HTR-8/SVneo (cell line): Measurements from ENCODE around the gene TBC1D1.
"Not testable (repeated sequence)": the region's sequence is repeated elsewhere in the genome, so short reads cannot be mapped to it uniquely, and the experiment has no call there.

Experiments used
- DNase-seq: peaks from one replicate; pipeline ENCODE4 v3.0.0; 2011; ENCODE audit warnings: low spot score, mixed read lengths; ENCODE audit not compliant: insufficient read length
- FAIRE-seq: peaks from 2 replicates; lab custom pipeline; 2011; peaks lifted over from hg19 to GRCh38; lab: Jason Lieb, UNC

Gene TBC1D1

DNA sequence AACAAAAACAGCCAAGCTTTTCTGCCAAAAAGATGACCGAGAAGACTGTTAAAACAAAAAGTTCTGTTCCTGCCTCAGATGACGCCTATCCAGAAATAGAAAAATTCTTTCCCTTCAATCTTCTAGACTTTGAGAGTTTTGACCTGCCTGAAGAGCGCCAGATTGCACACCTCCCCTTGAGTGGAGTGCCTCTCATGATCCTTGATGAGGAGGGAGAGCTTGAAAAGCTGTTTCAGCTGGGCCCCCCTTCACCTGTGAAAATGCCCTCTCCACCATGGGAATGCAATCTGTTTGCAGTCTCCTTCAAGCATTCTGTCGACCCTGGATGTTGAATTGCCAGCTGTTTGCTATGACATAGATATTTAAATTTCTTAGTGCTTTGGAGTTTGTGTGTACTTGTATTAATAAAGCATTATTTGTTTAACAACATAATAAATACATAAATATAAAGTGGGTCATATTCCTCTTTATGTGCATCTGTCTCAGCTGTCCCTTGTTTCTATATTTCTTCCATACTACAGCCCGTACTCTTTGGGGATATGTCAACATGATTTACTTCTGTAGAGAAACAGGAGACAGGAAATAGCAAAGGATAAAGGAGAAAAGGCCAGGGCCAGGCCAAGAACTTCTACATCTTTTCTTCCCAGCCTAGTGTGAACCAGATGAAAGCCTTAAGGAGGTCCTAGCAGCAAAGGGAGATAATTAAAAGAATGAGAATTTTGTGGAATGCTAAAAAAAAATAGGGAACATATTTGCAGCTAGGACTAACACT lies 70.0 kb downstream of the TBC1D1 start:
- DNase-seq (no peak), FAIRE-seq (no peak)

DNA sequence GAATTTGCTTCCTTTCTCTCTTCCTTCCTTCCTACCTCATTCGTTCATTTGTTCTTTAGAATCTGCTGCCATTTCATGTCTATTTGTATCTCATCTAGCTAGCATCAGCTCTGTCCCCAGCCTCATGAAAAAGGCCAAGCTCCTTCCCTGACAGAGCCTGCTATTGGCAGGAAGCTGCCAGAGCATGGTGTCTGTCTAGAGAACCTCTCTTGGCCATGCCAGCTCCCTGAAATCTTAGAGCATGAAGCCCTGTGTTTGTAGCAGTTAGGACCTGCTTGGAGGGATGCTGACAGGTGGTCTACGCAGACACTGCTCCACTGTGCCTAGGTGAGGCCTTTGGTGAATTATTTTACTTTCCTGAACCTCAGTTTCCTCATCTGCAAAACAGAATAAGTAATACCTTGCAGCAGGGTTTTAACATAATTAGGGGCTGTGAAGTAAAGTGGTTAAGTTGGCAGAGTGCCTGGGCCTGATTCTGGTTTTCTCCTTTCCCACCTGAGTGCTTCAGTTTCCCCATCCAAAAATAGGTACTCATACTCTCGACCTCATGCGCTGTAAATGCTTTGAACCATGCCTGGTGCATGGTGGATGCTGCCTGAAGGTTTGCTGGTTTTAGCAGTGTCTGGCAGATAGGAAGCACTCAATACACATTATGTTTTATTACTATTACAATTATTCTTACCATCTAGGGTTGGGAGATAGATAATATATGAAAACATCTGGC lies 74.0 kb downstream of the TBC1D1 start:
- FAIRE-seq (no peak), DNase-seq (no peak)

DNA sequence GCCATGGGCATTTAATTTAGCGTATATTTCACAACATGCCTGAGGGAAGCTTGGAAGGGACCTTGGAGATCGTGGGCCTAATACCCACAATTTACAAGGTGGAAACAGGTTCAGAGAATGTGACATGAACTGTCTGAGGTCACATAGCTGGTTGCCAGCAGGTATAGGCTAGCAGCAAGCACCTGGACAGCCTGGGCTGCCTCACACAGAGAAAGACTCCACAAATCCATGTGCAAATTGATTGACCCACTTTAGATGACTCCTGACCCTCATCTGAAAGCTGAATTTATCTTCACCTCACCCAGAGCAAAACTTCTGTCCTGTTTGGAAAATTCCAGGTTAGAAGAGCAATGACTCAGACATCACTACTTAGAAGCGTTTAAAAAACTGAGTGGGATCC lies 75.2 kb downstream of the TBC1D1 start:
- FAIRE-seq: no peak
- DNase-seq: no peak

DNA sequence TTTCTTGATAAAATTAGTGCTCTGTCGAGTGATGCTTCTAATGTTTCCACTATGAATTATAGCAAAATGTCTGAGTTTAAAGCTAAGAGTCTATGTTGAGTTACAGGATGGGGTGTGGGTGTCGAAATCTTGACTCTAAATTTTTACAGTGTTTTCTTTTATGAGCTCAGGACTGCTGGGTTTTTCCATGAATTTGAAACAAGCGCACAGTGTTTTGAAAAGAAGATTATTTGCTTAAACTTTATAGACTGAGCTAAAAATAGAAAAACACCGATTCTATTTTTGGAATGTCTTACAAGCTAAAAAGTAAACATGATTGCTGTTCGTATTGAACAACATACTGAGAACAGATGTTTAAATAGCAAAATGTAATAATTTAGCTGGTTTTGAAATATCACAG lies 76.9 kb downstream of the TBC1D1 start:
- DNase-seq (no peak), FAIRE-seq (no peak)

DNA sequence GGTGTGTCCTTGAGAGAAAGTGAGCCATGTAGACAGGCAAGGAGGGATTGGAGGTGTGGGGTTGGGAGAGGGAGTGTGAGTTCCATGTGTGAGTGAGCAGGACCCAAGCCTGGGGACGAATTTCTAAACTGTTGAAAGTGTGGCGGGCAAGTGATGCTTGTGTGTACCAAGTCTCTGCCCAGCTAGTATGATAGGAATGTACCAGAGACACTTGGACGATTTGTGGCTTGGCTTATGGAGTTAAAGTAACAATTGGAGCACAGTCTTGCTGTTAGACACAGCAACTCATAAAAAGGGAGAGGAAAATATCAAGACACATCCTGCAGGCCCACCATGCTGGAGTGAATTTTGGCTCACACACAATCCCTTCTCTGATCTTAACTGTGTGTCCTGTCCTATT lies 77.9 kb downstream of the TBC1D1 start:
- DNase-seq: no peak
- FAIRE-seq: no peak

DNA sequence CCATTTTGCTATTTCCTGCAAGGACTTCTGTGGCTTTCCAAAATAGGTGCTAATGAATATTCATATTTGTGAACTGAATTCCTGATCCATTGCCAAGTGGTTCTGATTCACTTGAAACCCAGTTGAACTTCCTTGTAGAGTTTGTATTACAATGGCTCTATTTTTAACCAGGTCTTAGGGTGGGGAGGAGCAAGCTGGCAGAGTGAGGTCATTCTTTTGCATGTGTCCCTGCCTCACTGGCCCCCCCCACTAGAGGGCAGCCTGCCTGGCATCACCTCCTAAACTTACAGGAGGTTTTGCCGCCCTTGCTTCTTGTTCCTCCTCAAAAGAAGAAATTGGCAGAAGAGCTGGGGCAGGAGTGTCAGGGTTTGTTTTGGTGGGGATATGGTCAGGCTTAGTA lies 79.8 kb downstream of the TBC1D1 start:
- FAIRE-seq (no peak), DNase-seq (no peak)

DNA sequence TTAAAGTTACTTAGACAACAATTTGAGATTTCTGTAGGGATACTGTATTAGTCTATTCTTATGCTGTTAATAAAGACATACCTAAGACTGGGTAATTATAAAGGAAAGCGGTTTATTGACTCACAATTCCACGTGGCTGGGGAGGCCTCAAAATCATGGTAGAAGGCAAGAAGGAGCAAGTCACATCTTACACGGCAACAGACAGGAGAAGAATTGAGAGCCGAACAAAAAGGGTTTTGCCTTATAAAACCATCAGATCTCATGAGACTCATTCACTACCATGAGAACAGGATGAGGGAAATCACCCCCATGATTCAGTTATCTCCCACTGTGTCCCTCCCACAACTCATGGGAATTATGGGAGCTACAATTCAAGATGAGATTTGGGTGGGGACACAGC lies 80.3 kb downstream of the TBC1D1 start:
- DNase-seq (no peak), FAIRE-seq (no peak)

DNA sequence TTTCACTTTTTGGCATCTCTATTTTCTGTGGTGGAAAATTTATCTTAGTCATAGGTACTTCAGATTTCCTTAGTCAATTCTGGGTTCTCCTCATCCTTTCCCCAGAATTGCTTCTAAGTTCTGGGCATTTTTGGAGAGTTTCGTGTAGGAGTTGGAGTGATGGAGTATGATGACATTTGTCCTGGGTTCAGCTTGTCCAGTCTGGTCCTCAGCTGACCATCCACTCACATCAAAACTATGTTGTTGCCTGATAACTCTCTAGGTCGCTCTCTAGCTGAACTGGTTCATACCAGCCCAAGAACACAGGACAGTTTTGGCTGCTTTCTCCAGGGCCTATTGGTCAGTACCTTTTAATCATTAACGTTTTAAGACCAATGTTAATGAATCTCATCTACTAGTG lies 82.6 kb downstream of the TBC1D1 start:
- DNase-seq (no peak), FAIRE-seq (no peak)

DNA sequence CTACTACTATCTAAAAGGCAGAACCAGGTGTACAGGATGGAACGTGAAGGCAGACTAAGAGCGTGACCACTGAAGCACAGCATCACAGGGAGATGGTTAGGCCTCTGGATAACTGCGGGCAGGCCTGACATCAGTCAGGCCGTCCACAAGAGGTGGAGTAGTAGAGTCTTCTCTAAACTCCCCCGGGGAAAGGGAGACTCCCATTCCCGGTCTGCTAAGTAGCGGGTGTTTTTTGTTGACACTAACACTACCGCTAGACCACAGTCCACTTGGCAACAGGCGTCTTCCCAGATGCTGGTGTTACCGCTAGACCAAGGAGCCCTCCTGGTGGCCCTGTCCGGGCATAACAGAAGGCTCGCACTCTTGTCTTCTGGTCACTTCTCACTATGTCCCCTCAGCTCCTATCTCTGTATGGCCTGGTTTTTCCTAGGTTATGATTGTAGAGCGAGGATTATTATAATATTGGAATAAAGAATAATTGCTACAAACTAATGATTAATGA lies 84.5 kb downstream of the TBC1D1 start:
- FAIRE-seq, DNase-seq: not testable (repeated sequence)

DNA sequence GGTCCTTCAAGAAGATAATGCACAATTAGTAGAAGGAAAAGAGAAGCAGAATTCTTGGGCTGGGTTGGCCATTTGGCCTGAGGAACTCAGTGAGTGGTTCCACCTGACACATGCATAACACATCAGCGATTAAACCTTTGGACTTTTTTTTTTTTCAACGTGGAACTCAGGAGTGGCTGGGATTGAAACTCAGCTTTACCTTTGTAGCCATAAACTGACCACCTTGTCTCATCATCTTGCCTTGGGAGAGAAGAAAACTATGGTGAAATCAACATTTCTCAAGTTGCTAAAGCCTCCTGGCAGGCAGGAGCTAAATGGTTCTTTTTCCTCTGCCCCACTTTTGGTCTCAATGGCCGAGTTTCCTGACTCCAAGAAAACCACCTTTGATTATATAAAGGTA lies 85.6 kb downstream of the TBC1D1 start:
- no peak for DNase-seq

DNA sequence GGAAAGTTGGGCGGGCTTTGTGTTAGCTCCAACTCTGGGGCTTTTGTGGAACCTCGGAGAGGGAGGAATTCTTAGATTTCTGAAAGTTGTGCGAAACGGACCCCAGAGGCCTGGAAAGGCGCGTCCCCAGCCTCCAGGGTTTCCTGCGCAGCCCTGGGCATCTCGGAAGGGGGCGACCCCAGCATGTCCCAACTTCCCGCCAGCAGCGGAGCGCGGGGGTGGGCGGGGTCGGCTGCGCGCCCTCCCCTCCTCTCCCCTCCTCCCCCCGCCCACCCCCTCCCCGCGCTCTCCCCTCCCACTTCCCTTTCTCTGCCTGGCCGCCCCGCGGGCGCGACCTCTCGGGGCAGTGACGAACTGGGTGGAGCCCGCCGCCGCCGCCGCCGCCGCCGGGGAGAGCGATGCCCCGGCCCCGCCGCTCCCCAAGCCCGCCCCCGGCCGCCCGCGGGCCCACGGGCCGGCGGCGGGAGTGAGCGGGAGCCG lies 86.1 kb downstream of the TBC1D1 start:
- no peak for FAIRE-seq

More for the DNA sequence above, 85.6 kb downstream of the TBC1D1 start:
- no peak for FAIRE-seq

DNA sequence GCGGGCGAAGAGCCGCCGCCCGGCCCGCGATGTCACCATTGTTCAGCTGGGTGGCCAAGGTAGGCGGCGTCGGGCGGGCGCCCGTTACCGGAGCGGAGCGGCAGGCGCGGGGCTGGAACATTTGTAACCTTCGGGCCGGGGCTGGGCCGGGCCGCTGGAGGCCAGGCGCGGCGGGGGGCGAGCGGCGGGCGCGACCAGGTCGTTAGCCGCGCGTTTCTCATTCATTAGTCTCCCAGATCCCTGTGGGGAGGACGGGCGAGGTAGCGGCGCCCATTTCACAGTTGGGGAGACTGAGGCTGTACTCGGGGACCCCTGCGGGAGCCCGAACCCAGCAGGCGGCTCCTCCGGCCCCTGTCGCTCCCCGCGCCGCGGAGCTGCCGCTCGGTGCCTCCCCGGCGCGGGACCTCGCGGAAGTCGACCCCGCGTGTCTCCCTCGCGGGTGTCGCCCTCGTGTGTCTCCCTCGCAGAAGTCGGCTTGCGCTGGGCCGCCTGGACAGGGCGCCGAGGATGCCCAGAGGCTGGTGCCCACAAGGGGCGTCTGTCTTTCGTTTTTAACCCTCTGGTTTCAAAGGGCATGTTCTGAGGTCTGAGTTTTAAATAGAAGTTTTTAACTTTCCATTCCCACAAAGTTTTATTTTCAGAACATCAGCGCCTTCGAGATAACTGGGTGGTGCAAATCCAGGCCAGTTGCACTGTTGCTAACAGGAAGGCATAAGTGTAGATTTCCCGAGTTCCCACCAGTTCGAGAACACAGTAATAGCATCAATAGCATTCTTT lies 86.8 kb downstream of the TBC1D1 start:
- FAIRE-seq (no peak), DNase-seq (peak; percentile 64)

More for the DNA sequence above, 86.1 kb downstream of the TBC1D1 start:
- peak; percentile 76 for DNase-seq

DNA sequence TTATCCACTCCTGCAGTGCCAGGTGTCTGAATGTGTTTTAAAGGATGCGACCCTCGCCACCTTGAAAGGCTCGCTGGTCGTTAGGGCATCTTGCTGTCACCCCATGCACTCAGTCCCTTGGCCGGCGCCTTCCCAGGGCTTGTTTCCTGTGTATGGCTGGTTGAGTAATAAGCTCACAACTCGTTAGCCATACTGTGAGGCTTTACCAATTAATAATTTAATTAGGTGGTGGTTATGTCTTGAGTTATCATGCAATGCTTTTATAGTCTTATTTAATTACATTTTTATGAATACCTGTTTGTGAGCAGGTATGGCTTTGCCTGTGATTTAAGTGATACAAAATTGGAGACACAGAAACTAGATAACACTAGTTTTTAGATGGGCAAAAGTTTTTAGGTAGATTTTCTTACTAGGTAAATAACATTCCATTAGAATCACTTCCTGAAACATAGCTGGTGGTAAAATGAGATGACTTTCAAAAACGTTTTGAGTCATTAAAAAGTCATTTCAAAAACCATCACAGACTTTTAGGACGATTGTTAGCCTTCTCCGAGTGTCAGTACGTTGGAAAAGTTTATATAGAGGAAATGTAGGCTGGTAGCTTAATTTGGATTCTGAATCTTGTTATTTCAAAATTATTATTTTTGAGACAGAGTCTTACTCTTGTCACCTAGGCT lies 87.5 kb downstream of the TBC1D1 start:
- DNase-seq (no peak), FAIRE-seq (no peak)

DNA sequence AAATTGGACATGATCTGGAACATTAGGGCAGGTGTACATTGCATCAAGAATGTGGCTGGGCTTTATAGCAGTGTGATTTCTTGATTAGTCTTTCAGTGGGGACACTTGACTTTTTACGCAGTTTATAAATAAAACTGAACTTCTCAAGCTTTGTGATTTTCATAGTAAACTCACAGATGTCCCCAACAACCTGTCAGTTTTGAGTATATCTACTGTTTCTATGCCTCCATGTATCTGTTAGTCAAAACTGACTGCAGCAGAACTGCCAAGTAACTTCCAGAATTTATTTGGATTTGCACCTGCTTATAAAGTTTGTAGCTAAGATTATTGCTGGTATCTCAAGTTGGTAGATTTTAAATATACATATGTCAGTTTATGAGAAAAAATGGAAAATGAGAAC lies 89.4 kb downstream of the TBC1D1 start:
- FAIRE-seq (no peak), DNase-seq (no peak)

DNA sequence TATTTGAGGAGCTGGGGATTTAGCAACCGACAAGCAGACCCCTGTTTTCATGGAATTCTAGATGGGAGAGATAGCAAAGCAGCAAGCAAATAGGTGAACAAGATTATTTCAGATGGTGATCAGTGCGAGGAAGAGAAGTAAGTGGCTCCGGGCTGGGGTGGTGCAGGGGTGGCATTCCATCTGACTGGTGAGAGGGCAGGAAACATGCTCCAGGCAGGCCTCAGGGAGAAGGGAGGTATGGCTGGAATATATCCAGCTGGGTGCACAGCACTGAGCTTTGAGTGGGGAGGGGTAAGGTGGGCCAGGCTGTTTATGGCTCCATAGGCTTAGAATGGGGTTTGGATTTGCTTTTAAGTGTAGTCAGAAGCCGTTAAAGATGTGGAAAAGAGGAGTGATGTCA lies 90.5 kb downstream of the TBC1D1 start:
- DNase-seq (no peak), FAIRE-seq (peak; percentile 64)

DNA sequence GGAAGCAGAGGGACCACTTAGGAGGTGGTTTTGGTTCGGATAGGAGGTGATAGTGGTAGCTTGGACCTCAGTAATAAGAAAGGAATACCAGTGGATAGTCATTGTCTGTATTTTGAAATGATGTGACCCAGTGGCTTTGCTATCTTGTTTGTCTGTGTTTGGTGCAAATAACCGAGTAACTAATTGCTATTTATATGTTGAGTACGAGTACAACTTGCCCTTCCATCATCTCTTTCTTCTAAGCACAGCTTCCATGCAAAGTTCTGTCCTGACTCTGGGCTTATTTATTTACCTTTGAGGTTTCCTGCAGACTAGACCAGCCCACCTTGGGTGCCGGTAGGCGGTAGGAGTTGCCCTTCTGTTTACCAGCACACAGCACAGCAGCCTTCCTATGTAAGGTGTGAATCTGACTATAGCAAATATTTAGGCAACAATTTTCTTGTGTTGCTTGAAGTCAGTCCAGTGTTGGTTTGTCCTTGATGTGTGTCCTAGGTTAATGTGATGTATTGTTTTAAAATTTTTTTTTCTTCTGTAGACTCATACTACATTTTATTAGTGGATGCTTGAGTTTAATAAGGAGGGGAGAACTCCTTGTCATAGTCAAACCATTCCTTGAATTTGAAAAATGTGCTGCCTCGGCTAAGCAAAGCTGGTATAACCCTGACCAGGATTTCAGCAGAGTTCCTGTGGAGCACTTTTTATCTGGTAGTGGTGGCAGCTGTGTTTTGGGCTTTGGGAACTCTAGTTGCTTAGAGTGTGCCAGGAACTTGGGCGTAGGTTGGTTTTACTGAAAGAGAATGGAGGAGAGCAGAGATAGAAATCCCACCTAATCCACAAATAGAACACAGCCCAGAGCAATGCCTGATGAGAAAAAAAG lies 91.2 kb downstream of the TBC1D1 start:
- DNase-seq (peak; percentile 27), FAIRE-seq (no peak)

DNA sequence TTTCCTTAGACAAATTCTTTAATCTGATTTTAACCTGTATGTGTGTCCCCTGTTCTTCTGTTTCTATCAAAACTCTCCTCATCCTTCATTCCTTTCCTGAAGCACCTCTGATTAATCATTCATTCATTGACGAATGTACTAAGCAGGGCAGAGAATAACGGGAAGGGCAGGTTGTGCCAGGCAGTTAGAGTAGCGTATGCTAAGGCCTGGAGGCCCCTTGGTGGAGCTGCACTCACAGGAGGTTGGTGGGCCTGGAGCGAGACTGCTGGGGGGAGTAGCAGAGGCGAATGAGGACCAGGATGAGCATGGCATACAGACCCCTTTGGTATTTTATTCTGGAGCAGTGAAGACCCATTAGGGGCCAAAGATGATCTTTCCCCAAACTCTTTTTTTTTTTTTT lies 91.9 kb downstream of the TBC1D1 start:
- DNase-seq (no peak), FAIRE-seq (no peak)

DNA sequence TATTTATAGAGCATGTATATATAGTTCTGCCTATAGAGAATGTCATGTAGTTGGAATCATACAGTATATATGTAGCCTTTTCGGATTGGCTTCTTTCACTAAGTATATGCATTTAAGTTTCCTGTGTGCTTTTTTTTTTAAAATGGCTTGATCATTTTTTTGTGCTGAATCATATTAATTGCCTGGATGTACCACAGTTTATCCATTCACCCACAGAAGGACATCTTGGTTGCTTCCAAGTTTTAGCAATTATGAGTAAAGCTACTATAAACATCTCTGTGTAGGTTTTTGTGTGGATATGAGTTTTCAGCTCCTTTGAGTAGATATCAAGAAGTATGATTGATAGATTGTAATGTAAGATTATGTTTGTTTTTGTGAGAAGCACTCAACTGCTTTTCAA lies 93.1 kb downstream of the TBC1D1 start:
- no peak for FAIRE-seq
- no peak for DNase-seq

DNA sequence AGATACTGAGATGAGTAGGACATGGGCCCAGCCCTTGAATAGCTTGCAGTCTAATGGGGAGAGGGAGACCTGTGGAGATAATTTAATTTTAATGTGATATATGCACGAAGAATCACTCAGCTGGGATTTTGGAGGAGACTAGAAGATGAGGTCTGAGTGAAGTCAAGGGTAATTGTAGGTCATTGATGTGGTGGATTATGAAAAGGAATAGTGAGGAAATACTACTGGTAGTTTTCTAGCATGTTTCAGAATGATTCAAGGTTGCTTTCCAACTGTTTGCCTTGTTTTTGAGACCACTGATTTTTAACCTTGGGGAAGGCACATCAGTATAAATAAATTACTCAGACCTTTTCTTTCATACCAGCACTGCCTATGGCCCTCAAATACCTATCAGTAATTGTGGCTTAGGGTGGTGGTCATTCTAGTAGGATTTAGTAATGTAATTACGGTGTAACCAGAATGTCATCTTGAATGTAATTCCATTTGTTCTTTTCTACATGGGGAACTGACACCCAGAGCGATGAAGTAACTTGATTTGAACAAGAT lies 94.9 kb downstream of the TBC1D1 start:
- no peak for DNase-seq
- FAIRE-seq: no peak
